A549 (cell line): ENCODE data around the gene TDP1. TPM values are rescaled to one million over a fixed set of nuclear protein-coding genes. Genes with fewer than 3 reads are reported as not detected.

Experiments
- ATAC-seq, 2 experiments: fragments of 200-7000 bp in 1 of 2; fragments of >200 bp in 1 of 2; cut with Nextera tagmentation in 1 of 2; cut with Tn5 transposase in 1 of 2; 3 replicates each; pipeline versions ENCODE4 v1.8.0 to v1.9.1; 2018 to 2020; ENCODE audit warnings: mild to moderate bottlenecking in 1 of 2, moderate library complexity in 1 of 2
- CTCF ChIA-PET: fragments of 300-600 bp; sonication (Branson Sonifier 250); formaldehyde crosslinking; extraction: SDS; loops from one replicate; lab custom pipeline; 2021; ENCODE audit warnings: antibody characterized with exemption, inconsistent platforms; lab: Yijun Ruan, JAX
- POLR2A ChIA-PET: fragments of 350-600 bp; formaldehyde crosslinking; extraction: SDS; loops from one replicate; lab custom pipeline; 2021; ENCODE audit warnings: antibody characterized with exemption, inconsistent platforms; lab: Yijun Ruan, JAX
- DNase-seq, 2 experiments: peaks; one replicate each; pipeline versions ENCODE4 v3.0.0 to v3.0.0-alpha.2; 2011 to 2016; ENCODE audit warnings: low read depth in 1 of 2, low spot score in 1 of 2
- FAIRE-seq: peaks from 2 replicates; lab custom pipeline; 2011; peaks lifted over from hg19 to GRCh38; lab: Jason Lieb, UNC
- H3K27ac ChIP-seq, 2 experiments: fragments of >200 bp; sonication (Bioruptor Twin); formaldehyde crosslinking; 3 replicates each; pipeline ENCODE4 v1.5.1; 2016 to 2017
- H3K4me1 ChIP-seq: fragments of >200 bp; sonication (Bioruptor Twin); formaldehyde crosslinking; 3 replicates; pipeline ENCODE4 v1.6.1; 2016
- H3K4me2 ChIP-seq: fragments of >200 bp; sonication (Bioruptor Twin); formaldehyde crosslinking; 3 replicates; pipeline ENCODE4 v1.6.1; 2016
- H3K4me3 ChIP-seq: fragments of >200 bp; sonication (Bioruptor Twin); formaldehyde crosslinking; 3 replicates; pipeline ENCODE4 v1.5.1; 2016
- H3K9me3 ChIP-seq: fragments of >200 bp; sonication (Bioruptor Twin); formaldehyde crosslinking; 3 replicates; pipeline ENCODE4 v1.6.1; 2016
- BHLHE40 ChIP-seq: IDR thresholded peaks from 2 replicates; pipeline ENCODE4 v1.6.1; 2012; ENCODE audit warnings: low read depth, low read length, inconsistent platforms
- CHD2 ChIP-seq: fragments of 150-350 bp; IDR thresholded peaks from 2 replicates; pipeline ENCODE4 v1.6.1; 2014; ENCODE audit warnings: low read length; ENCODE audit not compliant: partially characterized antibody
- CTCF ChIP-seq: fragments of >200 bp; sonication (Bioruptor Twin); formaldehyde crosslinking; IDR thresholded peaks from 3 replicates; pipeline ENCODE4 v1.5.1; 2016
- E2F6 ChIP-seq: IDR thresholded peaks from 2 replicates; pipeline ENCODE4 v1.6.1; 2012; ENCODE audit warnings: low read depth, borderline replicate concordance
- ESRRA ChIP-seq: fragments of 150-350 bp; IDR thresholded peaks from 2 replicates; pipeline ENCODE4 v1.6.1; 2014; ENCODE audit warnings: mild to moderate bottlenecking, low read length, borderline replicate concordance
- FOXS1 ChIP-seq: fragments of 250-450 bp; sonication (Bioruptor Pico); IDR thresholded peaks from 2 replicates; pipeline ENCODE4 v1.5.0; 2020; ENCODE audit warnings: mild to moderate bottlenecking, moderate library complexity
- GATA3 ChIP-seq: IDR thresholded peaks from 2 replicates; pipeline ENCODE4 v1.6.1; 2012; ENCODE audit warnings: borderline replicate concordance
- HDAC2 ChIP-seq: fragments of 200-600 bp; sonication (generic); IDR thresholded peaks from 2 replicates; pipeline ENCODE4 v1.6.1; 2016
- HMGXB4 ChIP-seq: fragments of 250-450 bp; sonication (Bioruptor Pico); IDR thresholded peaks from 2 replicates; pipeline ENCODE4 v1.5.0; 2021; ENCODE audit warnings: mild to moderate bottlenecking, moderate library complexity, borderline replicate concordance
- JUNB ChIP-seq: fragments of >200 bp; sonication (Bioruptor Twin); formaldehyde crosslinking; IDR thresholded peaks from 2 replicates; pipeline ENCODE4 v1.6.1; 2016
- KDM1A ChIP-seq: fragments of 200-600 bp; sonication (generic); IDR thresholded peaks from 2 replicates; pipeline ENCODE4 v1.6.1; 2016; ENCODE audit warnings: low read depth, mild to moderate bottlenecking
- KDM5A ChIP-seq: fragments of 200-600 bp; sonication (generic); IDR thresholded peaks from 2 replicates; pipeline ENCODE4 v1.6.1; 2016; ENCODE audit warnings: antibody characterized with exemption, mild to moderate bottlenecking
- NFE2L2 ChIP-seq: fragments of 150-350 bp; conservative IDR thresholded peaks from 2 replicates; pipeline ENCODE4 v1.6.1; 2014; ENCODE audit warnings: low read length
- POLR2A ChIP-seq: IDR thresholded peaks from 2 replicates; pipeline ENCODE4 v1.6.1; 2012; ENCODE audit warnings: mild to moderate bottlenecking, low read length
- RAD21 ChIP-seq, 2 experiments: fragments of >200 bp in 1 of 2; sonication (Bioruptor Twin) in 1 of 2; formaldehyde crosslinking in 1 of 2; IDR thresholded peaks in 1 of 2; conservative IDR thresholded peaks in 1 of 2; 2 replicates in 1 of 2; 3 replicates in 1 of 2; pipeline ENCODE4 v1.6.1; 2012 to 2018; ENCODE audit warnings: inconsistent platforms in 1 of 2
- RFX5 ChIP-seq: fragments of 450-650 bp; IDR thresholded peaks from 2 replicates; pipeline ENCODE4 v1.7.1; 2014; ENCODE audit warnings: antibody characterized with exemption, mild to moderate bottlenecking, moderate library complexity
- RNF2 ChIP-seq: fragments of 200-600 bp; sonication (generic); IDR thresholded peaks from 2 replicates; pipeline ENCODE4 v1.6.1; 2016; ENCODE audit warnings: low read depth, mild to moderate bottlenecking, antibody characterized with exemption, moderate library complexity, borderline replicate concordance
- ZFP36 ChIP-seq: fragments of 450-650 bp; IDR thresholded peaks from 2 replicates; pipeline ENCODE4 v1.6.1; 2014; ENCODE audit warnings: borderline replicate concordance; ENCODE audit not compliant: partially characterized antibody
- ZNF302 ChIP-seq: fragments of 250-450 bp; sonication (Bioruptor Pico); IDR thresholded peaks from 2 replicates; pipeline ENCODE4 v1.9.0; 2021; ENCODE audit warnings: inconsistent platforms, mild to moderate bottlenecking, moderate library complexity
- WGBS: methylation state at CpG from one replicate; pipeline ENCODE4 v1.1.6; 2017; ENCODE audit errors: missing lambda C conversion rate; 5-methylcytosine and 5-hydroxymethylcytosine counted together
- polyA plus RNA-seq, 4 experiments: library from polyadenylated mRNA; depleted of rRNA in 3 of 4; stranded (reverse); fragments of >200 nt; fragmentation: RNase III in 1 of 4; extraction: RNeasy Plus Mini Kit Qiagen cat#74134 plus additional on column Dnase treatment in 1 of 4; gene quantifications; 2 replicates in 3 of 4; 3 replicates in 1 of 4; pipeline ENCODE4 v1.2.3, GENCODE V29; 2011 to 2017

TDP1 gene
- polyA plus RNA-seq, 2 of the 4 experiments (the other 2 are of a cell fraction), result 15.2 to 21.6 TPM

- Histone ChIP-seq H3K4me3 (no peak overlapping the region), H3K27ac (no peak overlapping the region), H3K4me2 (no peak overlapping the region), H3K9me3 (no peaks in the 10 kb centered on the region), H3K4me1 (no peaks in the 10 kb centered on the region)
- ChIA-PET POLR2A (no interaction called here), CTCF (interaction anchor here (0.6 to 12.1 kb wide), 3 partner anchors 6 to 679 kb away, joined by 4 to 188 read pairs (median 92); no protein-coding TSS in a partner anchor)
- DNase-seq (no peak), FAIRE-seq (no peak), ATAC-seq (no peak)
- 64% methylated on average over 4 of the region's 4 CpGs for WGBS
- TF ChIP-seq CTCF (no peak), FOXS1 (no peak), ESRRA (no peak), CHD2 (no peak), HDAC2 (no peak), HMGXB4 (no peak), NFE2L2 (no peak), RFX5 (no peak), BHLHE40 (no peak)
Measured at GRCh38 chr14:89978656-89979055, 22.9 kb downstream of the TDP1 start.

- no peak for FAIRE-seq
- no peak overlapping the region for H3K4me2 ChIP-seq
- no peak overlapping the region for H3K27ac ChIP-seq
- POLR2A ChIA-PET, result no interaction called here
- TF ChIP-seq FOXS1, result no peak
- H3K4me1 ChIP-seq, result no peaks in the 10 kb centered on the region
- no peak overlapping the region for H3K4me3 ChIP-seq
- no peak for DNase-seq
- CTCF ChIA-PET, result interaction anchor here (10.4 kb wide), 1 partner anchor 9 kb away, joined by 92 read pairs; no protein-coding TSS in a partner anchor
- H3K9me3 ChIP-seq, result no peaks in the 10 kb centered on the region
- WGBS, result 68% methylated on average over 2 of the region's 2 CpGs
- no peak for ATAC-seq
Measured at GRCh38 chr14:89983375-89983774, 27.6 kb downstream of the TDP1 start.

- TF ChIP-seq POLR2A, result no peak
- no peak for TF ChIP-seq JUNB
- TF ChIP-seq HDAC2, result no peak
- TF ChIP-seq GATA3, result no peak
- no peak for TF ChIP-seq HMGXB4
- TF ChIP-seq RNF2, result no peak
- no peak for TF ChIP-seq RAD21 (conservative IDR thresholded peaks at IDR 0.05 in 1 of 2, IDR thresholded peaks at IDR 0.05 in 1 of 2)
- no peak for TF ChIP-seq E2F6
- no peak for TF ChIP-seq KDM1A
- TF ChIP-seq ZNF302, result no peak
- no peak for TF ChIP-seq FOXS1
- no peak for TF ChIP-seq ESRRA
- TF ChIP-seq ZFP36, result no peak
- no peak for TF ChIP-seq NFE2L2
- TF ChIP-seq KDM5A, result no peak
- no peak for ATAC-seq
- POLR2A ChIA-PET, result no interaction called here
- Histone ChIP-seq H3K4me2 (no peak overlapping the region), H3K4me3 (no peak overlapping the region), H3K4me1 (no peaks in the 10 kb centered on the region), H3K27ac (no peak overlapping the region), H3K9me3 (no peaks in the 10 kb centered on the region)
- 79% methylated on average over 5 of the region's 5 CpGs for WGBS
- no peak for DNase-seq
- CTCF ChIA-PET, result interaction anchor here (1.0 to 10.4 kb wide), 4 partner anchors 9 to 249 kb away, joined by 3 to 92 read pairs (median 6); no protein-coding TSS in a partner anchor
- no peak for FAIRE-seq
Measured at GRCh38 chr14:89986462-89987160, 30.9 kb downstream of the TDP1 start.
